Activated CD4-positive, alpha-beta T cell treated with anti-CD3 and anti-CD28 coated beads, Interleukin-2, amount 50 U/mL, for 48 hours (primary cell): ENCODE measurements around the gene SLC22A17.
"Not testable (repeated sequence)": the region's sequence is repeated elsewhere in the genome, so short reads cannot be mapped to it uniquely, and the experiment has no call there.

Source experiments
- DNase-seq, 2 experiments: peaks; one replicate each; pipeline ENCODE4 v3.0.0-alpha.2; 2020

Gene SLC22A17

DNA sequence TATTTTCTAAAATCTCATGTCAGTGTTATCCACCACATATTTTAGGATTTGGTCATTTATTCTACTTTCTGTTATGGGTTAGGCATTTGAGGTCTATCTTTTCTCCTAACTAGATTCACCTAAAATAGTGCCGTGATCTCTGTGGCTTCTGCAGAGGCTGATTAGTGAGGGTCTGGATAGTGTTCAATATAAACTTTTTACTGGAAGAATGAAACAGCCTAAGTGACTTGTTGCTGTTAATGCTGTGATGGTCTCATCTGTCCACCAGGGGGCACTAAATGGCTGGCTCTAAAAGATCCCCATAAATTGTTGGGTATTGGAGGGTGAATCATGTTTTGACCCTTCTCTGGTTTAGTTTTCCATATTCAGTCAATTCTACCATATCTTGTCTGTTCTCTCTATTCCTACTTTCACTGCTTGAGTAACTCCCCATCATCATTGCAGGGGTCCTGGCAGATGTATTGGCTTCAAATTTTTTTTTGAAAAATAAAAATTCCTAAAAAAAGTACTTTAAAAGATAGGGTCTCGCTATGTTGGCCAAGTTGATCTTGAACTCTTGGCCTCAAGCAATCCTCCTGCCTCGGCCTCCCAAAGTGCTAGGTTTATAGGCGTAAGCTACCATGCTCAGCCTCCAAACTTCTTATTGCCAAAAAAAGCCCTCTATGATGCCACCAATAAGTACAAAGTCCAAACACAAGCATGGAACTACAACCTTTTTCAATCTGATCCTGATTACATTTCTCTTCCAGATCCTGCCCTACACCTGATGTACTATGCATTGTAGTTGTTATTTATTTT is 24.5 kb downstream of the SLC22A17 start:
- peak; percentile 69 to 74 for DNase-seq

DNA sequence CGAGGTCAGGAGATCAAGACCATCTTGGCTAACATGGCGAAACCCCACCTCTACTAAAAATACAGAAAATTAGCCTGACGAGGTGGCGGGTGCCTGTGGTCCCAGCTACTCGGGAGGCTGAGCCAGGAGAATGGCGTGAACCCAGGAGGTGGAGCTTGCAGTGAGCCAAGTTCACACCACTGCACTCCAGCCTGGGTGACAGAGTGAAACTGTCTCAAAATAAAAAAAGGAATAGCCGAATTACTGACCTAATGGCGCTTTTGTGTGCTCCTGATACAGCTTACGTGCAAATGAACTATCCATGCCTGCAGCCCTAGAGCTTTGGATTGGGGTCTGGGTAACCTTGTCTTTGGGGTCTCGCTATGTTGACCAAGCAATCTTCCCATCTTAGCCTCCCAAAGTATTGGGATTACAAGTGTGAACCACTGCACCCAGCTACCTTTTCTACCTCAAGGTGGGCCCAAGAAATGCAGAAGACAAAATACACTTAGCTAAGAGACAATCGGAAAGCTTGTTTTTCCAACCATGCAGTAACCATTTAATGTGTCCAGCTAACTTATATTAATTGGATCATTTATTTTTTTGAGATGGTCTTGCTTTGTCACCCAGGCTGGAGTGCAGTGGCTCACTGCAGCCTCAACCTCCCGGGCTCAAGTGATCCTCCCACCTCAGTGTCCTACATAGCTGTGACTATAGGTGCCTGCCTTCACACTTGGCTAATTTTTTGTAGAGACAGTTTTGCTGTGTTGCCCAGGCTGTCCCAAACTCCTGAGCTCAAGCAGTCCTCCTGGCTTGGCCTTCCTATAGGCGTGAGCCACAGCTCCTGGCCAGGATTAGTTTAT is 26.0 kb downstream of the SLC22A17 start:
- DNase-seq = no peak

DNA sequence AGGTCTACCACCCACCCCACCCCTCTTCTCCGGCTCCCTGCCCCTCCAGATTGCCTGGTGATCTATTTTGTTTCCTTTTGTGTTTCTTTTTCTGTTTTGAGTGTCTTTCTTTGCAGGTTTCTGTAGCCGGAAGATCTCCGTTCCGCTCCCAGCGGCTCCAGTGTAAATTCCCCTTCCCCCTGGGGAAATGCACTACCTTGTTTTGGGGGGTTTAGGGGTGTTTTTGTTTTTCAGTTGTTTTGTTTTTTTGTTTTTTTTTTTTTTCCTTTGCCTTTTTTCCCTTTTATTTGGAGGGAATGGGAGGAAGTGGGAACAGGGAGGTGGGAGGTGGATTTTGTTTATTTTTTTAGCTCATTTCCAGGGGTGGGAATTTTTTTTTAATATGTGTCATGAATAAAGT is 26.9 kb downstream of the SLC22A17 start:
- not testable (repeated sequence) for DNase-seq

DNA sequence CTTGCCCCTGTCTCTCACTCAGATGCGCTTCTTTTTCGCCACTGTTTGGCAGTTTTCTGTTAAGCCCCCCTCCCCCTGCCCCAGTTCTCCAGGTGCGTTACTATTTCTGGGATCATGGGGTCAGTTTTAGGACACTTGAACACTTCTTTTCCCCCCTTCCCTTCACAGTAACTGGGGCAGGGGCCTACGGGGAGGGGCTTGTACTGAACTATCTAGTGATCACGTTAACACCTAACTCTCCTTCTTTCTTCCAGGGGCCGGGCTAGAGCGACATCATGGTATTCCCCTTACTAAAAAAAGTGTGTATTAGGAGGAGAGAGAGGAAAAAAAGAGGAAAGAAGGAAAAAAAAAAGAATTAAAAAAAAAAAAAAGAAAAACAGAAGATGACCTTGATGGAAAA is 27.7 kb downstream of the SLC22A17 start:
- no peak for DNase-seq

DNA sequence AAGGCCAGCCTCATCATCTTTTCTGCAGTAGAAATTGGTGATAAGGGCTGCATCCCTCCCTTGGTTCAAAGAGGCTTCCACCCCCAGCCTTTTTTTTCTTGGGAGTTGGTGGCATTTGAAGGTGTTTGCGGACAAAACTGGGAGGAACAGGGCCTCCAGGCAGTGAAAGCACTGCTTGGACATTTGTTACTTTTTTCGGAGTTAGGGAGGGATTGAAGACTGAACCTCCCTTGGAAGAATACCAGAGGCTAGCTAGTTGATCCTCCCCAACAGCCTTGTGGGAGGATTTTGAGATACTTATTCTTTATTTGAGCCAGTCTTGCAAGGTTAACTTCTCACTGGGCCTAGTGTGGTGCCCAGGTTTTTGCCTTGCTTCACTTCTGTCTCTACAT is 28.2 kb downstream of the SLC22A17 start:
- DNase-seq = no peak

DNA sequence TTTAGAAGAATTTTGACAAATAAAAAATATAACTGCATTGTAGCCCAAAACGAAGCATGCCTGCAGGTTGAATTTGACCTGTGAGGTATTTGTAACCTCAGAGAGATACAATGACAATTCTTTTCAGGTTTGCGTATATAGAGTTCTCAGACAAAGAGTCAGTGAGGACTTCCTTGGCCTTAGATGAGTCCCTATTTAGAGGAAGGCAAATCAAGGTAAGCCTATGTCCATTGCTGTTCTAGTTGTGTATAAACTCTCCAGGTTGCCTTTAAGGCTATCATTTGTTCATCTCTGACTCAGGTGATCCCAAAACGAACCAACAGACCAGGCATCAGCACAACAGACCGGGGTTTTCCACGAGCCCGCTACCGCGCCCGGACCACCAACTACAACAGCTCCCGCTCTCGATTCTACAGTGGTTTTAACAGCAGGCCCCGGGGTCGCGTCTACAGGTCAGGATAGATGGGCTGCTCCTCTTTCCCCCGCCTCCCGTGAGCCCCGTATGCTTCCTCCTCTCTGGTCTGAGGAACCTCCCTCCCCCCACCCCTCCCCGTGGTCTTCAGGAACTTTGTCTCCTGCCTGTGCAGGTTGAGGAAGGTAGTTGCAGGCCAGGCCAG is 28.7 kb downstream of the SLC22A17 start:
- no peak for DNase-seq

DNA sequence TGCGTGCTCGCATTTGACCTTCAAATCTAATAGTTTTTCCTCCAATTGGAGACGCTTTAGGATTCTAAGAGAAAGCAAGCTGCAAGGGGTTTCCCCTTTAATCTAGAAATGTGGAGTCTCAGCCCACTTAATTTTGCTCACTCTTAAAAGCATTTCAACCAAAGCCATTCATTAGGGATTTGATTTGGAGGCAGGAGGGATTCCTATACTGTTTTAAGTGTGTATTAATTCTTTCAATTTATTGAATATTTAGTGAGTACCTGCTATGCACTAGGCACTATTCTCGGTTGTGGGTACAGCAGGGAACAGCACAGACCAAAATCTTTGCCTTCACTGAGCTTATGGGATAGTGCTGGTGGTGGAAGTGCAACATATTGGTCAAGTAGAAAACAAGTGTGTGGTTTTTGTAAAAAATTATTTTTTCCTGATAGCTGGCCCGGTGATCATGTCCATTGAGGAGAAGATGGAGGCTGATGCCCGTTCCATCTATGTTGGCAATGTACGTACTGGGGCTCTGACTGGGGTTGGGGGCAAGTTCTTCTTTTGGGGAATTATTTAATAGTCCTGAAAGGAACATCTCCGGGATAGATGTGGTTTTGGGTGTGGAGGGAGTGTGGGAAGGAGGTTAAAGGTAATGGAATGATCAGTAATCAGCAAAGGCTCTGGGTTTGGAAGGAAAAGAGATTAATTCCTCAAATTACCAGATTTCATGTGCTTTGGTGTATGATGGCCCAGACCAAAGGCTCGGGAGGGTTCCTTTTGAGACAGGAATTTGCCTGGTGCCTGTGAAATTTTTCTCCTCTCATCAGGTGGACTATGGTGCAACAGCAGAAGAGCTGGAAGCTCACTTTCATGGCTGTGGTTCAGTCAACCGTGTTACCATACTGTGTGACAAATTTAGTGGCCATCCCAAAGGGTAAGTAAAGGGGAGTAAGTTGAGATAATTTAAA is 29.8 kb downstream of the SLC22A17 start:
- no peak for DNase-seq

DNA sequence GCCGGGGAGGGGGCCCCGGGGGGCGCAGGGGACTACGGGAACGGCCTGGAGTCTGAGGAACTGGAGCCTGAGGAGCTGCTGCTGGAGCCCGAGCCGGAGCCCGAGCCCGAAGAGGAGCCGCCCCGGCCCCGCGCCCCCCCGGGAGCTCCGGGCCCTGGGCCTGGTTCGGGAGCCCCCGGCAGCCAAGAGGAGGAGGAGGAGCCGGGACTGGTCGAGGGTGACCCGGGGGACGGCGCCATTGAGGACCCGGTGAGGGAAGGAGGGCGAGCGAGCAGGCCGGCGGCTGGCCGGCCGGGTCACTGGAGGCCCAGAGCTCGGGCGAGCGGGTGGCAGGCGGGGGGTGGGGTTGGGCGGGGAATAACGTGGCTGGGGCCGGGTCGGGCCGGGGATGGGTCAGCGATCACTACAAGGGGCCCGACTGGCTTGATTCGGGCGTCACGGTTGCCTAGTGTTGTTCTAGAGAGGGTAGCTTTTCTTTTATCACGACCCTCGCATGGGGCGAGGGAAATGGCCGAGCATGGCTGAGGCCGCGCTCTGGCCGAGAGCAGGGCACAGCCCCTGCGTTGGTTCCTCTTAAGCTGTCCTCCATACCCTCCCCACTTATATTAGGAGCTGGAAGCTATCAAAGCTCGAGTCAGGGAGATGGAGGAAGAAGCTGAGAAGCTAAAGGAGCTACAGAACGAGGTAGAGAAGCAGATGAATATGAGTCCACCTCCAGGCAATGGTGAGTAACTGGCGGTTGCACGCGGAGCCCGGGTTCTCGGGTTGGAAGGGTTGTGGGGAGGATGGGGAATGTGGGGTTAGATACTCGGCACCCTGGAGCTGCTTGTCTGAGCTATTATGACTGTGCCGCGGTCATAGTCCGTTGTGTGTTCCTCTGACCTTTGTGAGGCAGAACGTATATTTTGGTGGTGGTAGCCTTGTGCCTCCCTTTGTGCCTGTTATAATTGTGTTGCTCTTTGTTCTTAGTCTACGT is 30.8 kb downstream of the SLC22A17 start:
- peak; percentile 72 to 79 for DNase-seq

DNA sequence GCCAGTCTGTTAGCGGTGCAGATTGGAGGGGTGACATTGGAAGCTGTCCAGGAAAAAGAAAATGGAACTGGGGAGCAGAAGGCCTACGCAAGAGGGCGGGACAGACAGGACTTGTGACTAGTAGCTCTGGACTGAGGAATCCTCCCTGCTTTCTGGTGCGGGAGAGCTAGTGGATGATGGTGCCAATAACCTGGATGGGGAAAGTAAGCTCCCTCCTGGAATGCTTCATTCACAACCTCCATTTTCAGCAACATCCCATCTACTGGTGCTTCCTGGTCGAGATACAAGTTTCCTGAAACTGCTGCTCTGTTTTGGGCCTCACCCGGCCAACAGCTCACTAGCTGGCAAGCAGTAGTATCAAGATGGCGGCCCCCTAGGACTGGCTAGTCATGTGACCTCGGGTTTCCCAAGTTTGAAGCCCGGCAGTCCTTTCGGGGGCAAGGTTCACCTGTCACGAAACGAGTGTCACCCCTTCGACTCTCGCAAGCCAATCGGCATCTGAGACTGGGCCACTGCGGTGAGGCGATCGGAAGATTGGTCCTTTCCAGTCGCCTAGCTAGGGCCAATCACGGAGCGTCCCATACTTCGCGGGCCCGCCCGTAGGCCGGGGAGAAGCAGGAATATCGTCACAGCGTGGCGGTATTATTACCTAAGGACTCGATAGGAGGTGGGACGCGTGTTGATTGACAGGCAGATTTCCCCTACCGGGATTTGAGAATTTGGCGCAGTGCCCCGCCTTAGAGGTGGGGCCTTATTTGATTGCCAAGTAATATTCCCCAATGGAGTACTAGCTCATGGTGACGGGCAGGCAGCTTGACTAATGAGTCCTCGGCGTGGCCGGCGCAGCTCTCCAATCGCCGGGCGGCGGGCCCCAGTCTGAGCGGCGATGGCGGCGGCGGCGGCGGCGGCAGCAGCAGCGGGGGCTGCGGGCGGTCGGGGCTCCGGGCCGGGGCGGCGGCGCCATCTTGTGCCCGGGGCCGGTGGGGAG is 31.8 kb downstream of the SLC22A17 start, which contains the start of gene PABPN1:
PABPN1 (plus strand) TSS at position 874 of the 988 bp plus-strand sequence; CDS start at position 887, 13 bp downstream.
- DNase-seq = peak; percentile 95 to 97

DNA sequence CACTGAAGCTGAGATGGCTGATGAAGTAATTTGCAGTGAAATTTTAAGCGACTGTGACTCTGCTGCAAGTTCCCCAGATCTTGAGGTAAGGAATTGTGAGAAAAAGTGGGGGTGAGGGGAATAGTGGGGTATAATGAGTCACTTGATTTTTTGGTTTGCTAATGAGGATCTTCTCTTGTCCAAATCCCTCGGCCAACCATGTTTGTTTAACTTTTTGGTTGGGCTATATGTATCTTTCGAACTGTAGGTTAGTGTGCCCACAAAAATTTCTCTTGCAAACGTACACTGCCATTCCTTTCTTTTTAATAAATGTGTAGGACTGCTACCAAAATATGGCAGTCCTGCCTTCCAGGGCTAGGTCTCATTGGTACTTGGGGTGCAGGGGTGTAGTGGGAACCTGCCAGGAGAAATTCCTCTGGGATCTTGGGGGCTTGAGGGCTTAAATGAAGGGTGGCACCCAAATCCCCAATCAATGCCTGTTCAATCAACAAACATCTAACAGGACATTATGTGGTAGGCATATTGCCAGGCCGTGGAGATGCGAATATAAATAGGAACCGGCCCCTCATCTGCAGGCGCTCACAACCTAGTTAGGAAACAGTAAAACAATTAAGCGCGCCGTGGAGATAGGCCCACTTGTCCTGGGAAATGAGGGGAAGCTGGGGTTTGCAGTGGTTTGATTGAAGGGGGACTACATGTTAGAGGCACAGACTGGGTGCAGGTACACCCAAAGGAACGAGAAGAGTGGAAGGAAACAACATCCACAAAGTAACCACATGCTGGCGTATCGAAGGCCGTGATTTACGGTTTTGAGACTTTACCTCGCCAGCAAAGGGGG is 32.7 kb downstream of the SLC22A17 start:
- no peak for DNase-seq

DNA sequence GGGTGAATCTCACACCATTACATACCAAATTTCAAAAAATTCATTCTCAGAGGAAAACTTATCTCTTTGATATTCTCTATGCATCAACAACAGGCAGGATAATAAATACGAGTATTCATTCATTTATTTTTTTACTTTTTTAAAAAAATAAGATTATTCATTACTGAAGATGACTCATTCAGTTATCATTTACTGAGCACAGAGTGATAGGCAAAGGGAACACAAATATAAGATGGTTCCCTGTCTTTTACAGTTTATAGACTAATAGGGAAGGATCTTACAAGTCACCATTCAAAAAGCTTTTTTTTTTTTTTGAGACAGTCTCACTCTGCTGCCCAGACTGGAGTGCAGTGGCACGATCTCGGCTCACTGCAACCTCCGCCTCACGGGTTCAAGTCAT is 36.4 kb downstream of the SLC22A17 start:
- no peak for DNase-seq

DNA sequence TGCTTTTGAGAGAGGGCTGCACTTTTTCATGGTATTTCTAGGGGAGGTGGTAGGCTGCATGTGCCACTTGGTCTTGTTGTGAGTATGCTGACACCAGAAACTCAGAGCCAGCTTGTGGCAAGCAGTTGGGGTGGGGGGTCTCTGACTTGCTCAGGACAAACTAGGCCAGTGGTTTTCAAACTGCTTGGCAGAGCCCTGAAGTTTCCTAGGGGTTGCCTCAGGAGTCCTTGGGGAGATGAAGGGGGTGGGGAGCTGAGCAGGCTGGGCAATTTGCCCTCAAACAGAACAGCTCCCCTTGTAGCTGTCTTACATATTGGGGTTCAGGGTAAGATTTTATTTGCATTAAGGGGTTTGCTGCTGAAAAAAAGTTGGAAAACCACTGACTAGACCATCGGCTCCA is 42.1 kb downstream of the SLC22A17 start:
- no peak for DNase-seq

DNA sequence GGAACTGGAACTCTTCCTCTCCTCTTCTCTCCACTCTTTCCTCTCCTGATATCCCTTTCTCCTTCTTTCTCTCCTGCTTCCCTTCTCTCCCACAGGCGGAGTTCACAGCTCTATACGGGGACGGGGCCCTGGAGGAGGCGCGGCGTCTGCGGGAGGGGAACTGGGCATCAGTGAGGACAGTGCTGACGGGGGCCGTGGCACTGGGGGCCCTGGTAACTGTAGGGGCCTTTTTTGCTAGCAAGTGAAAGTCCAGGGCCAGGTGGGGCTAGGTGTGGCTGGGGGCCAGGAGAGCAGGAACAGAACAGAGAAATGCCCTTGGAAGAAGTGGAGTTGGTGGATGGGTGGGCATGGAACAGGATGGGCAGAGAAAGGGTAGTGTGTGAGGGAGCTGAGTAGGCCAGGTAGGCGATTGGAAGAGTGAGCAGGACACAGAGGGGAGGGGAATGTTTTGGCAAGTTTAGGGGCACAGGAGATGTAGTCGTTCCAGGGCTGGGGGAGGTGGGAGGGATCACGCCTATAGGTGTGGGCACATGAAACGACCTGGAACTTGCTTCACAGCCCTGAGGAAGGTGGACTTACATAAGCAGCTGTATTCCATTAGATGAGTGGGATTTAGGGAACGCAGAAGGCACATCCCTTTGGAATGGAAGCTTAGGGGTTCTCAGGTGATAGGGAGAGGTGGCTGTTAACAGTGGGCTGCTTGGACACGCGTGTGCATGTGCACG is 43.8 kb downstream of the SLC22A17 start:
- no peak for DNase-seq

DNA sequence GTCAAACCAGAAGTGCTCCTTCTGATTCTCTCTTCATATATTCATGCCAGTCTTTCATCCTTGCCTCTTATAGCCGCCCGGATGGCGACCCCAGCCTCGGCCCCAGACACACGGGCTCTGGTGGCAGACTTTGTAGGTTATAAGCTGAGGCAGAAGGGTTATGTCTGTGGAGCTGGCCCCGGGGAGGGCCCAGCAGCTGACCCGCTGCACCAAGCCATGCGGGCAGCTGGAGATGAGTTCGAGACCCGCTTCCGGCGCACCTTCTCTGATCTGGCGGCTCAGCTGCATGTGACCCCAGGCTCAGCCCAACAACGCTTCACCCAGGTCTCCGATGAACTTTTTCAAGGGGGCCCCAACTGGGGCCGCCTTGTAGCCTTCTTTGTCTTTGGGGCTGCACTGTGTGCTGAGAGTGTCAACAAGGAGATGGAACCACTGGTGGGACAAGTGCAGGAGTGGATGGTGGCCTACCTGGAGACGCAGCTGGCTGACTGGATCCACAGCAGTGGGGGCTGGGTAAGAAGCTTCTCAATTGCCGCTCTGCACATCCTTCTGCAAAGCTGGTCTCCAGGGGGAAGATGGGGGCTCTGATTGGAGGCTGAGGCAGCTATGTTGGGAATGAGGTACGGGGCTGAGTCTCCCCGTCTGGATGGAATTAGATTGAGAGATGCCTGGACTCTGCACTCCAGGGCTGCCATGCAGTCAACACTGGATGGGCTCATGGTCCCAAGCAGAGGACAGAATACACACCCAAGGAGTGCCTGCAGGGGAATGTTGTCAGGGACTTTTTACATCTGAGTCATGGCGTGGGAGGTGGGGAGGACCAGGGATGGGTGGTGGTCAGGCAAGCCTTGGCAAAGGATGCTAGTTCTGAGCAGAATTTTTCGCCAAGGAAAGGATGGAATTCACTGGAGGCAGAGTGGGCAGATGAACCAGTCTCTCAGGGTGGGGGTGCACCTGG is 44.7 kb downstream of the SLC22A17 start:
- DNase-seq = no peak

DNA sequence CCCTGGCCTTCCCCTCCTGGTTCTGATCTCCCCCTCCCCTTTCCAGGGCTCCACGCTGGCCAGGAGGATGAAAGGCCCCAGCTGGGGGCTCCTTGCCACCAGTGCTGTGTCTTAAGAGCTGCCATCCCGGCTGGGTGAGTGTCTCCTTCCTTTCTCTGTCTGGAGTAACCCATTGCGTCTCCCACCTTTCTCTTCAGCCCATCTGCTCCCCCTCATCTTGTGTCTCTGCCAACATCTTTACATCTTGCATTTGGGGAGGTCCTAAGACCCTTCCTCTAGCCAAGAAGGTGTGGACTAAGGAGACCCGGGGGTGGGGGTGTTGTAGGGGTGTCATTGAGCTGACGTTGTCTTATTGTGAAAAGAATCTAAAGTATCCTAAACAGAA is 45.5 kb downstream of the SLC22A17 start:
- DNase-seq = no peak

DNA sequence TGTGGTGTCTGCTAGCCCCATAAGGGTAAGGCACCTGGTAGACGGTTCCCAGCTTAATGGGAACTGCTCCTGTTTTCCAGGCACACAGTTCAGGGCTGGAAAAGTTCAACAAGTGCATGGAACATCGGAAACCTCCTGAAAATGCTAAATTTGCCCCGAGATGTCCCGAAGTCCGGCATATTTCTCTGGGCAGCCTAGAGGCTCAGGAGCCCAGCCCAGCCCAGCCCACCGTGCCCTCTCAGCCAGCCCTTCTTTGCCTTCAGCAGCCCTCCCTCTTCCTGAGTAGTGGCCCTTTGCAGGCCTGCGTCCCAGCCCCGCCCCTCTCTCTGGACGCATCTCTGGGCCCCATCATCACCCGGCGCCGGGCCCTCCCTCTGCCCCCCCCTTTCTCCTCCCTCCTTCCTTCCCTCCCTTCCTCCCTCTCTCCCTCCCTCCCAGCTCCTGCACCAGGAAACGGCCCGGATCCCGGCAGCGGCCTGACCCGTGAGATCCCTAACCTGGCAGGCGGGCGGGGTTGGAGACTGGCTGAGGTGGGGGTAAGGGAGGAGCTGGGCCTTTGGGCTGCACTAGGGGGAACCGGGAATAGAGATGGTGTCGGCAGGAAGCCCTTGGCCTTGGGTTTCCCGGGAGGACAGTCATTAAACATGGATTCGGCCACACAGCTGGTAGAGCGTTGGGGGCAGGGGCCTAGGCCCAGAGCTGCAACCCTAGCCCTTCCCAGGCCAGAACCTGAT is 46.1 kb downstream of the SLC22A17 start, which contains the start of gene BCL2L2:
BCL2L2 (plus strand) TSS at position 422 of the 734 bp plus-strand sequence. CDS start 935 bp downstream, outside the sequence.
- peak in 1 of 2 experiments; percentile 17 for DNase-seq
